Measurements from ENCODE around the gene ADGRB3.

ADGRB3 gene

DNA sequence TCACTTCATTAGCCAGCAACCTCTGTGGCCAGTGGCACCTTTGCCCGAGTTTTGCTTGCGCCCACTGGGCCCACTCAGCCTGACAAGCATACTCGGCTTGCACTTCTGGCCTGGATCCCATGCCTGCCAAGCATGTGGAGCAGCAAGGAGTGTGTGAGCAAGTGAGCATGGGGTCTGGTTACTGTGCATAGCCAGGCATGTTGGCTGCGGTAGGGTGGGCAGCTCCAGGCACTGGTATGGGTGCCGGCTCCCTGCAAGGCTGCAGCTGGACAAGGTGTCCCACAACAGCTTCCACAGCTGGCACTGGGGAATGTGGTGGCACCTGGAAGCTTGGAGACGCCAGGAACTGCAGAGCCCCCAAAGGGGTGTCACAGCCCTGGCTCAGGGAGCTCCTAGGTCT is 510.0 kb downstream of the ADGRB3 start:
- Histone ChIP-seq H2AFZ (ENCODE audit: low read length) (no peak overlapping the region), H3K9me2 (replicated peaks; ENCODE audit: insufficient read depth, low read length) (no peaks in the 10 kb centered on the region), H3K79me2 (ENCODE audit: low read length) (no peaks in the 10 kb centered on the region), H3K27me3 (replicated peaks; ENCODE audit: insufficient read depth, low read length) (no peaks in the 10 kb centered on the region), H3K9me3 (replicated peaks; ENCODE audit: insufficient read depth, low read length) (no peaks in the 10 kb centered on the region), H3K4me2 (ENCODE audit: low read depth, low read length) (no peak overlapping the region), H3K4me1 (ENCODE audit: low read length) (no peaks in the 10 kb centered on the region), H3K27ac (ENCODE audit: low read length) (no peak overlapping the region), H3K4me3 (ENCODE audit: low read length) (no peak overlapping the region), H3K9ac (ENCODE audit: low read length) (no peak overlapping the region), H3K36me3 (replicated peaks; ENCODE audit: insufficient read depth, low read length) (no peaks in the 10 kb centered on the region), H4K20me1 (ENCODE audit: insufficient read depth, low read length) (no peaks in the 10 kb centered on the region), H3F3A (ENCODE audit: insufficient read depth, low read length) (no peaks in the 10 kb centered on the region)
- DNase-seq: no peak
- TF ChIP-seq EZH2phosphoT487 (IDR thresholded peaks at IDR 0.05; ENCODE audit: low read length) (no peak), CTCF (IDR thresholded peaks at IDR 0.05; ENCODE audit: low read length) (no peak), EZH2 (optimal IDR thresholded peaks at IDR 0.05; ENCODE audit: low read depth, low read length) (no peak)

DNA sequence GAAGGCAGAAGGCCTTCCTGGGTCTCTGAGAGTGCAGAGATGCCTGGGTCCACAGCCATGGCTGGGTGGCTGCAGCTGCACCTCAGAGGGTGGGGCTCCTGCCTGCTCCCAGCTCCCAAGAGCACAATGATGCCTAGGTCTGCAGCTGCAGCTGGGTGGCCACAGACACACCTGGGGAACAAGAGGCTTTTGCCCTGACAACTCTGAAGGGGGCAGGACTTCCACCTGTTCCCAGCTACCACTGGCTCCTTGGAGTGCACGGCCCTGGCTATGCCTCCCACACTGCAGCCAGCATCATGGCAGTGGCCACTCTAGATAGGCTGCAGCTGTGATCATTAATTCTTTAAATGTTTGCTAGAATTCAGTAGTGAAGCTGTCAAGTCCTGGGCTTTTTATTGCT is 511.3 kb downstream of the ADGRB3 start:
- Histone ChIP-seq H3K79me2 (ENCODE audit: low read length) (no peaks in the 10 kb centered on the region), H3K4me1 (ENCODE audit: low read length) (no peaks in the 10 kb centered on the region), H3K4me2 (ENCODE audit: low read depth, low read length) (no peak overlapping the region), H3K9me2 (replicated peaks; ENCODE audit: insufficient read depth, low read length) (no peaks in the 10 kb centered on the region), H2AFZ (ENCODE audit: low read length) (no peak overlapping the region), H3K27me3 (replicated peaks; ENCODE audit: insufficient read depth, low read length) (no peaks in the 10 kb centered on the region), H3K27ac (ENCODE audit: low read length) (no peak overlapping the region), H3K9ac (ENCODE audit: low read length) (no peak overlapping the region), H3K9me3 (replicated peaks; ENCODE audit: insufficient read depth, low read length) (no peaks in the 10 kb centered on the region), H3K4me3 (ENCODE audit: low read length) (no peak overlapping the region), H4K20me1 (ENCODE audit: insufficient read depth, low read length) (no peaks in the 10 kb centered on the region), H3F3A (ENCODE audit: insufficient read depth, low read length) (no peaks in the 10 kb centered on the region), H3K36me3 (replicated peaks; ENCODE audit: insufficient read depth, low read length) (no peaks in the 10 kb centered on the region)
- TF ChIP-seq EZH2phosphoT487 (IDR thresholded peaks at IDR 0.05; ENCODE audit: low read length) (no peak), EZH2 (optimal IDR thresholded peaks at IDR 0.05; ENCODE audit: low read depth, low read length) (no peak), CTCF (IDR thresholded peaks at IDR 0.05; ENCODE audit: low read length) (no peak)
- no peak for DNase-seq

DNA sequence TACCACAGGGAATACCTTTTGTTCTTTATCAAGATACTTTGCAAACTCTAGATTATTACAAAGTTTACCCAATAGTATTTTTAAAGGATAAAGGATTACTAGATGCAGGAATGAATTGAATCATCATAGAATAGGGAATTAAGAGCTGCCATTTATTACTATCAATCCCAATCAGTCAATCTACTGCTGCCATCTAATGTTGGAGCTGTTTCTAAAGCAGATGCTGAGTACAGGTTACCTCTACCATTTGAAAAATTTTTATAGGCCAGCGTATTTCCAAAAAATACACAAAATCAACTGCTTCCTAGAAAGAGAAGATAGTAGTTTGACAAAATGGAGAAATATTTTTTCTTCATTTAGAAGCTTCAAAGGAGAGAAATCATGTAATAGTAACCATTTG is 520.4 kb downstream of the ADGRB3 start:
- no peaks in the 10 kb centered on the region for H3K36me3 ChIP-seq (replicated peaks; ENCODE audit: insufficient read depth, low read length)
- no peak overlapping the region for H2AFZ ChIP-seq (ENCODE audit: low read length)
- H3K4me2 ChIP-seq (ENCODE audit: low read depth, low read length): no peak overlapping the region
- no peaks in the 10 kb centered on the region for H3K9me3 ChIP-seq (replicated peaks; ENCODE audit: insufficient read depth, low read length)
- no peak for TF ChIP-seq CTCF (IDR thresholded peaks at IDR 0.05; ENCODE audit: low read length)
- TF ChIP-seq EZH2 (optimal IDR thresholded peaks at IDR 0.05; ENCODE audit: low read depth, low read length): no peak
- TF ChIP-seq EZH2phosphoT487 (IDR thresholded peaks at IDR 0.05; ENCODE audit: low read length): no peak
- no peaks in the 10 kb centered on the region for H3K4me1 ChIP-seq (ENCODE audit: low read length)
- H3K9me2 ChIP-seq (replicated peaks; ENCODE audit: insufficient read depth, low read length): no peaks in the 10 kb centered on the region
- H3K4me3 ChIP-seq (ENCODE audit: low read length): no peak overlapping the region
- no peak overlapping the region for H3K9ac ChIP-seq (ENCODE audit: low read length)
- H3K27me3 ChIP-seq (replicated peaks; ENCODE audit: insufficient read depth, low read length): no peaks in the 10 kb centered on the region
- H3K27ac ChIP-seq (ENCODE audit: low read length): no peak overlapping the region
- DNase-seq: no peak
- H4K20me1 ChIP-seq (ENCODE audit: insufficient read depth, low read length): no peaks in the 10 kb centered on the region
- H3K79me2 ChIP-seq (ENCODE audit: low read length): no peaks in the 10 kb centered on the region
- no peaks in the 10 kb centered on the region for H3F3A ChIP-seq (ENCODE audit: insufficient read depth, low read length)
